ENCODE data around the gene ARHGEF33.

GRCh38 chr2:38988716-38989115 lies 99.0 kb downstream of the ARHGEF33 start:
- no peak for TF ChIP-seq CTCF (IDR thresholded peaks at IDR 0.05; ENCODE audit: insufficient read depth, low read length, poor library complexity, severe bottlenecking)
- TF ChIP-seq EZH2phosphoT487 (conservative IDR thresholded peaks at IDR 0.05; ENCODE audit: low read length), result no peak
